IgD-negative memory B cell (primary cell): ENCODE data around the gene EIF4G1. TPM values are rescaled to one million over a fixed set of nuclear protein-coding genes. Genes with fewer than 3 reads are reported as not detected.
A peak's percentile ranks its signal among the peaks of the same experiment; 100 is the strongest.

Experiments
- H3K27ac Mint-ChIP-seq, 3 donors: one replicate each; pipeline ENCODE4 v1.8.0; 2020 to 2022; ENCODE audit warnings: mild to moderate bottlenecking in 3 of 3, mixed read lengths in 3 of 3, moderate library complexity in 1 of 3
- H3K27me3 Mint-ChIP-seq: one replicate; pipeline ENCODE4 v1.8.0; 2021; ENCODE audit warnings: mixed read lengths
- H3K36me3 Mint-ChIP-seq: one replicate; pipeline ENCODE4 v1.8.0; 2020; ENCODE audit warnings: mild to moderate bottlenecking, mixed read lengths
- H3K4me1 Mint-ChIP-seq, 3 donors: one replicate each; pipeline ENCODE4 v1.8.0; 2020 to 2022; ENCODE audit warnings: mixed read lengths in 3 of 3, mild to moderate bottlenecking in 1 of 3
- H3K4me3 Mint-ChIP-seq, 4 donors: one replicate each; pipeline ENCODE4 v1.8.0; 2020 to 2022; ENCODE audit warnings: mild to moderate bottlenecking in 4 of 4, mixed read lengths in 4 of 4, moderate library complexity in 3 of 4
- H3K9me3 Mint-ChIP-seq, 3 donors: one replicate each; pipeline ENCODE4 v1.8.0; 2020 to 2021; ENCODE audit warnings: mixed read lengths in 3 of 3, mild to moderate bottlenecking in 1 of 3
- polyA plus RNA-seq: library from polyadenylated mRNA; unstranded; fragments of 300-500 nt; fragmentation: Illumina TruSeq; gene quantifications from one replicate; pipeline ENCODE4 v1.2.3, GENCODE V29; 2021

The EIF4G1 gene
- polyA plus RNA-seq, 1 donor from 2014 or later = 28.0 TPM

GRCh38 chr3:184317201-184317600, 2.8 kb downstream of the EIF4G1 start:
- Mint-ChIP-seq H3K27ac (peak overlapping the region in 2 of 3 donors; percentile 72 to 74), H3K27me3 (no peaks in the 10 kb centered on the region), H3K4me1 (peaks cover 19 to 23% (median 22%) of the 10 kb centered on the region in 3 donors), H3K9me3 (no peaks in the 10 kb centered on the region), H3K4me3 (peak overlapping the region in 1 of 4 donors; percentile 68), H3K36me3 (no peaks in the 10 kb centered on the region)

DNA sequence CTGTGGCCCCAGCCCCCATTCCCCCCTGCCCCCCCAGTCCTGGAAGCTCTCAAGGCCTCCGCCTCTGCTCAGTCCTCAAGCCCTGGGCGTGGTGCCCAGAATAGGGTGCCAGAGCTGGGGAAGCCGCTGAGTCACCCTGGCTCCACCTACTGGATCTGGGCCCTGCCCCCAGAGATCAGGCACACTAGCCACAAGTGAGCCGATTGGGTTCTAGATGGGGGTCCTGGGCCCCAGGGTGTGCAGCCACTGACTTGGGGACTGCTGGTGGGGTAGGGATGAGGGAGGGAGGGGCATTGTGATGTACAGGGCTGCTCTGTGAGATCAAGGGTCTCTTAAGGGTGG, 5.7 kb downstream of the EIF4G1 start:
- H3K36me3 Mint-ChIP-seq = no peaks in the 10 kb centered on the region
- peaks cover 19 to 21% (median 21%) of the 10 kb centered on the region in 3 donors for H3K4me1 Mint-ChIP-seq
- H3K27me3 Mint-ChIP-seq = no peaks in the 10 kb centered on the region
- H3K9me3 Mint-ChIP-seq = no peaks in the 10 kb centered on the region
- H3K4me3 Mint-ChIP-seq = no peak overlapping the region
- peak overlapping the region in 1 of 3 donors; percentile 78 for H3K27ac Mint-ChIP-seq

DNA sequence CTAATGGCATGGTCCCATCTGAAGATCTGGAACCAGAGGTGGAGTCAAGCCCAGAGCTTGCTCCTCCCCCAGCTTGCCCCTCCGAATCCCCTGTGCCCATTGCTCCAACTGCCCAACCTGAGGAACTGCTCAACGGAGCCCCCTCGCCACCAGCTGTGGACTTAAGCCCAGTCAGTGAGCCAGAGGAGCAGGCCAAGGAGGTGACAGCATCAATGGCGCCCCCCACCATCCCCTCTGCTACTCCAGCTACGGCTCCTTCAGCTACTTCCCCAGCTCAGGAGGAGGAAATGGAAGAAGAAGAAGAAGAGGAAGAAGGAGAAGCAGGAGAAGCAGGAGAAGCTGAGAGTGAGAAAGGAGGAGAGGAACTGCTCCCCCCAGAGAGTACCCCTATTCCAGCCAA, 7.3 kb downstream of the EIF4G1 start:
- H3K27me3 Mint-ChIP-seq = no peaks in the 10 kb centered on the region
- H3K27ac Mint-ChIP-seq = no peak overlapping the region
- no peaks in the 10 kb centered on the region for H3K9me3 Mint-ChIP-seq
- H3K4me1 Mint-ChIP-seq = peaks cover 13 to 15% (median 14%) of the 10 kb centered on the region in 3 donors
- H3K4me3 Mint-ChIP-seq = peak overlapping the region in 1 of 4 donors; percentile 25
- H3K36me3 Mint-ChIP-seq = no peaks in the 10 kb centered on the region

DNA sequence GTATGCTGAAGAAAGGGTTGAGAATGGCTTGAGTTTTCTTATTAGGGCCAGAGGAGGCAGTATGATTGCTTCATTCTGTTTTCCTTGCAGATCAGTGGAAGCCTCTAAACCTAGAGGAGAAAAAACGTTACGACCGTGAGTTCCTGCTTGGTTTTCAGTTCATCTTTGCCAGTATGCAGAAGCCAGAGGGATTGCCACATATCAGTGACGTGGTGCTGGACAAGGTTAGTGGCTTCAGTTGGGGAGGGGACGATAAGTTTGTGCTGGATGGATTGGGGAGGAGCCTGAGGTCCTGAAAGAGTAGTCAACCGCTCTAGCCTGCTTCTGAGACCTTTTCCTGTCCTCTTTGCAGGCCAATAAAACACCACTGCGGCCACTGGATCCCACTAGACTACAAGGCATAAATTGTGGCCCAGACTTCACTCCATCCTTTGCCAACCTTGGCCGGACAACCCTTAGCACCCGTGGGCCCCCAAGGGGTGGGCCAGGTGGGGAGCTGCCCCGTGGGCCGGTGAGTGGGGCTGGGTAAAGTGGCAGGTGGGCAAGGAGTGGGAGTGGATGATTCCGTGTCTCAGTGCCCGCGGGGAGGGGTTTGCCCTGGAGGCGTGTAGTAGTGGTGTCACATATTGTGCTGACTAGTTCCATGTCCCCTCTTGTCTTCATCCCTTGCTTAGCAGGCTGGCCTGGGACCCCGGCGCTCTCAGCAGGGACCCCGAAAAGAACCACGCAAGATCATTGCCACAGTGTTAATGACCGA, 8.5 kb downstream of the EIF4G1 start:
- Mint-ChIP-seq H3K27ac (peak overlapping the region in 2 of 3 donors; percentile 21 to 28), H3K4me3 (peak overlapping the region in 1 of 4 donors; percentile 38), H3K36me3 (no peaks in the 10 kb centered on the region), H3K9me3 (no peaks in the 10 kb centered on the region), H3K27me3 (no peaks in the 10 kb centered on the region), H3K4me1 (peaks cover 2 to 4% (median 2%) of the 10 kb centered on the region in 3 donors)

GRCh38 chr3:184323696-184324095, 9.3 kb downstream of the EIF4G1 start:
- Mint-ChIP-seq H3K27ac (peak overlapping the region in 1 of 3 donors; percentile 51), H3K27me3 (no peaks in the 10 kb centered on the region), H3K36me3 (peaks cover 3% of the 10 kb centered on the region), H3K4me3 (peak overlapping the region in 1 of 4 donors; percentile 38), H3K9me3 (no peaks in the 10 kb centered on the region), H3K4me1 (peaks cover 0 to 3% (median 0%) of the 10 kb centered on the region in 3 donors)

GRCh38 chr3:184325269-184325668, 10.9 kb downstream of the EIF4G1 start:
- Mint-ChIP-seq H3K9me3 (no peaks in the 10 kb centered on the region), H3K4me3 (no peak overlapping the region), H3K27me3 (no peaks in the 10 kb centered on the region), H3K27ac (no peak overlapping the region), H3K36me3 (peaks cover 5% of the 10 kb centered on the region), H3K4me1 (peaks cover 0 to 3% (median 0%) of the 10 kb centered on the region in 3 donors)

- Mint-ChIP-seq H3K4me1 (peaks cover 0 to 3% (median 0%) of the 10 kb centered on the region in 3 donors), H3K36me3 (peaks cover 5% of the 10 kb centered on the region), H3K27me3 (no peaks in the 10 kb centered on the region), H3K4me3 (no peak overlapping the region), H3K9me3 (no peaks in the 10 kb centered on the region), H3K27ac (no peak overlapping the region)
Observed at GRCh38 chr3:184325715-184326369, 11.4 kb downstream of the EIF4G1 start.

- H3K4me1 Mint-ChIP-seq = peaks cover 0 to 2% (median 0%) of the 10 kb centered on the region in 3 donors
- no peaks in the 10 kb centered on the region for H3K9me3 Mint-ChIP-seq
- peak overlapping the region; percentile 36 to 67 (median 60) for H3K27ac Mint-ChIP-seq
- H3K36me3 Mint-ChIP-seq = peaks cover 5% of the 10 kb centered on the region
- H3K27me3 Mint-ChIP-seq = no peaks in the 10 kb centered on the region
- peak overlapping the region in 1 of 4 donors; percentile 44 for H3K4me3 Mint-ChIP-seq
Observed at GRCh38 chr3:184327171-184327570, 12.8 kb downstream of the EIF4G1 start.

GRCh38 chr3:184328516-184328915, 14.1 kb downstream of the EIF4G1 start:
- Mint-ChIP-seq H3K4me1 (peaks cover 0 to 3% (median 0%) of the 10 kb centered on the region in 3 donors), H3K36me3 (peaks cover 5% of the 10 kb centered on the region), H3K27me3 (no peaks in the 10 kb centered on the region), H3K9me3 (no peaks in the 10 kb centered on the region), H3K4me3 (no peak overlapping the region), H3K27ac (peak overlapping the region in 2 of 3 donors; percentile 74 to 89)

GRCh38 chr3:184332370-184333090, 18.1 kb downstream of the EIF4G1 start:
- H3K4me1 Mint-ChIP-seq = peaks cover 5 to 17% (median 14%) of the 10 kb centered on the region in 3 donors
- peak overlapping the region in 2 of 3 donors; percentile 11 to 25 for H3K27ac Mint-ChIP-seq
- peak overlapping the region in 1 of 4 donors; percentile 67 for H3K4me3 Mint-ChIP-seq
- H3K27me3 Mint-ChIP-seq = no peaks in the 10 kb centered on the region
- no peaks in the 10 kb centered on the region for H3K9me3 Mint-ChIP-seq
- peaks cover 6% of the 10 kb centered on the region for H3K36me3 Mint-ChIP-seq

GRCh38 chr3:184333190-184333589, 18.8 kb downstream of the EIF4G1 start:
- no peaks in the 10 kb centered on the region for H3K27me3 Mint-ChIP-seq
- H3K4me3 Mint-ChIP-seq = peak overlapping the region in 1 of 4 donors; percentile 67
- H3K27ac Mint-ChIP-seq = peak overlapping the region in 2 of 3 donors; percentile 11 to 96
- H3K36me3 Mint-ChIP-seq = peaks cover 6% of the 10 kb centered on the region
- H3K4me1 Mint-ChIP-seq = peaks cover 5 to 21% (median 17%) of the 10 kb centered on the region in 3 donors
- no peaks in the 10 kb centered on the region for H3K9me3 Mint-ChIP-seq

GRCh38 chr3:184333700-184334099, 19.3 kb downstream of the EIF4G1 start:
- Mint-ChIP-seq H3K4me1 (peaks cover 5 to 21% (median 17%) of the 10 kb centered on the region in 3 donors), H3K27ac (peak overlapping the region; percentile 59 to 96 (median 94)), H3K36me3 (peaks cover 4% of the 10 kb centered on the region), H3K27me3 (no peaks in the 10 kb centered on the region), H3K4me3 (peak overlapping the region in 1 of 4 donors; percentile 67), H3K9me3 (no peaks in the 10 kb centered on the region)

DNA sequence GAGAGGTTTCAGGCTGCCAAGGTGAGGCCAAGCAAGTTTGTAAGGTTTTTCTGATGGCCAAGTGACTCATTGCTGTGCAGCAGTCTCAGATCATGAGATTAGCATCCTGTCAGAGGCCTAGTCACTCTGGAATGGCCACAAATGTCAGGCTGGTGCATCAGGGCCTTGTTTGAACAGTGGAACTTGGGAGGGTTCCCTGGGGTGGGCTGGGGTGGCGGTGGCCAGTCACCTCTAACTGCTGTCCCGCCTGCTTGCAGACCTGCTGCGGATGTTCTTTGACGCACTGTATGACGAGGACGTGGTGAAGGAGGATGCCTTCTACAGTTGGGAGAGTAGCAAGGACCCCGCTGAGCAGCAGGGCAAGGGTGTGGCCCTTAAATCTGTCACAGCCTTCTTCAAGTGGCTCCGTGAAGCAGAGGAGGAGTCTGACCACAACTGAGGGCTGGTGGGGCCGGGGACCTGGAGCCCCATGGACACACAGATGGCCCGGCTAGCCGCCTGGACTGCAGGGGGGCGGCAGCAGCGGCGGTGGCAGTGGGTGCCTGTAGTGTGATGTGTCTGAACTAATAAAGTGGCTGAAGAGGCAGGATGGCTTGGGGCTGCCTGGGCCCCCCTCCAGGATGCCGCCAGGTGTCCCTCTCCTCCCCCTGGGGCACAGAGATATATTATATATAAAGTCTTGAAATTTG, 20.2 kb downstream of the EIF4G1 start:
- H3K9me3 Mint-ChIP-seq = no peaks in the 10 kb centered on the region
- H3K36me3 Mint-ChIP-seq = peaks cover 4% of the 10 kb centered on the region
- peak overlapping the region; percentile 94 to 96 (median 95) for H3K27ac Mint-ChIP-seq
- H3K4me1 Mint-ChIP-seq = peaks cover 5 to 21% (median 17%) of the 10 kb centered on the region in 3 donors
- no peaks in the 10 kb centered on the region for H3K27me3 Mint-ChIP-seq
- peak overlapping the region in 3 of 4 donors; percentile 5 to 81 (median 54) for H3K4me3 Mint-ChIP-seq

GRCh38 chr3:184335291-184335660, 20.9 kb downstream of the EIF4G1 start:
- Mint-ChIP-seq H3K27me3 (no peaks in the 10 kb centered on the region), H3K27ac (peak overlapping the region; percentile 94 to 96 (median 95)), H3K4me1 (peaks cover 5 to 21% (median 17%) of the 10 kb centered on the region in 3 donors), H3K4me3 (peak overlapping the region; percentile 81 to 96 (median 90)), H3K9me3 (no peaks in the 10 kb centered on the region), H3K36me3 (peaks cover 2% of the 10 kb centered on the region)
